ENCODE measurements around the gene PZP.

GRCh38 chr12:9248435-9248834 is 40.2 kb upstream of the PZP start:
- TF ChIP-seq EZH2 (IDR thresholded peaks at IDR 0.05; ENCODE audit: borderline replicate concordance, control insufficient read depth, low read depth, low read length) (no peak), RAD51 (IDR thresholded peaks at IDR 0.05) (no peak), TAF1 (IDR thresholded peaks at IDR 0.05; ENCODE audit: borderline replicate concordance, low read depth, low read length) (no peak), CTCF (IDR thresholded peaks at IDR 0.05 in 2 of 3, conservative IDR thresholded peaks at IDR 0.05 in 1 of 3; ENCODE audit: control insufficient read depth in 2 of 3, extremely low read depth in 1 of 3, insufficient read depth in 1 of 3, low read depth in 3 of 3, low read length in 3 of 3) (no peak), ATF3 (IDR thresholded peaks at IDR 0.05; ENCODE audit: borderline replicate concordance, extremely low read depth, low read depth, low read length) (no peak), NFYB (IDR thresholded peaks at IDR 0.05; ENCODE audit: insufficient read depth, low read depth, low read length) (no peak), ELK1 (IDR thresholded peaks at IDR 0.05; ENCODE audit: low read depth, low read length) (no peak), REST (IDR thresholded peaks at IDR 0.05; ENCODE audit: low read depth, low read length) (no peak), POLR2A (IDR thresholded peaks at IDR 0.05; ENCODE audit: low read depth, low read length) (no peak), SP1 (IDR thresholded peaks at IDR 0.05; ENCODE audit: low read depth, low read length) (no peak), JUNB (IDR thresholded peaks at IDR 0.05) (no peak), FOXM1 (IDR thresholded peaks at IDR 0.05; ENCODE audit: low read depth, low read length) (no peak), ETV6 (conservative IDR thresholded peaks at IDR 0.05 in 1 of 2, IDR thresholded peaks at IDR 0.05 in 1 of 2; ENCODE audit: borderline replicate concordance in 1 of 2, low read depth in 1 of 2) (no peak), BACH1 (IDR thresholded peaks at IDR 0.05; ENCODE audit: borderline replicate concordance) (no peak)
